ENCODE results near the gene NRXN3.

NRXN3 gene

DNA sequence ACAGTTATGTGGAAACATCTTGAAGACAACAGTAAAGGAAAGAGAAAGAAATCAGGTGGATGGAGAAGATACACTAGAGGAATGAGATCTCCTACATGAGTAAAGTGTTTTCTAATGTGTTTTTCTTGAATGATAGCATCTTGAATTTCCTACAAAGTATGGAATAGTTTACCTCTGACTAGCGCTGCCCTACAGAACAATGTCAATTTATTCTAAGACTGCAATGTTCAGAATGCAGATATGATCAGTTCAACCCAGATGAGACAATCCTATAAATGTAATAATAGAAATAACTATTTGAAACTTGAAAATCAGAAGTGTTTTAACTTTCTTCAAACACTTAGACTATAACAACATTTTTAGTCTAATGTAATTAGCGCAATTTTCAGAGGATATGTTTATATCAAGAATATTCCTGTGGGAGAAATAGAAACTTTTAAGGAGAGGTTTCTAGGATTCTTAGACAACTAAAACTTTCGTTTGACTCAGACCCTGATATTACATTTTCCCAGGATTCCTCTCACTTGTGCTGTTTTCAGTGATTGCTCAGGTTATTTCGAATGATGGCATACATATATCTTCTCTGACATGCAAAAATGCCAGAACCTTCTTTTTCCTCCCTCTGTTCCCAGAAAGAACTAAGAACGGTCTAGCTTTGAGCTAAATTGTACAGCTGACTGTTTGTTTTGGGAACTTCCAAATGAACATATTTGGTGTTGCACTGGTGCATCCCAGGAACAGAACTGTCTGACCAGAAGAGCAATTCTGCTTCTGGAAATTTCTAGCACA lies 1023.7 kb downstream of the NRXN3 start:
- no peaks in the 10 kb centered on the region for H3K9me2 ChIP-seq (replicated peaks; ENCODE audit: insufficient read depth, low read length)
- no peaks in the 10 kb centered on the region for H3K9me3 ChIP-seq (ENCODE audit: insufficient read depth, low read length)
- no peak overlapping the region for H3K4me3 ChIP-seq (ENCODE audit: insufficient read depth, low read length, poor library complexity, severe bottlenecking)
- H3K9ac ChIP-seq (ENCODE audit: low read length): no peak overlapping the region
- H3K79me2 ChIP-seq (ENCODE audit: insufficient read depth, low read length): no peaks in the 10 kb centered on the region
- no peaks in the 10 kb centered on the region for H4K20me1 ChIP-seq (ENCODE audit: low read depth, low read length)
- H3K27me3 ChIP-seq (ENCODE audit: low read length): no peaks in the 10 kb centered on the region
- TF ChIP-seq, protein P1, sequence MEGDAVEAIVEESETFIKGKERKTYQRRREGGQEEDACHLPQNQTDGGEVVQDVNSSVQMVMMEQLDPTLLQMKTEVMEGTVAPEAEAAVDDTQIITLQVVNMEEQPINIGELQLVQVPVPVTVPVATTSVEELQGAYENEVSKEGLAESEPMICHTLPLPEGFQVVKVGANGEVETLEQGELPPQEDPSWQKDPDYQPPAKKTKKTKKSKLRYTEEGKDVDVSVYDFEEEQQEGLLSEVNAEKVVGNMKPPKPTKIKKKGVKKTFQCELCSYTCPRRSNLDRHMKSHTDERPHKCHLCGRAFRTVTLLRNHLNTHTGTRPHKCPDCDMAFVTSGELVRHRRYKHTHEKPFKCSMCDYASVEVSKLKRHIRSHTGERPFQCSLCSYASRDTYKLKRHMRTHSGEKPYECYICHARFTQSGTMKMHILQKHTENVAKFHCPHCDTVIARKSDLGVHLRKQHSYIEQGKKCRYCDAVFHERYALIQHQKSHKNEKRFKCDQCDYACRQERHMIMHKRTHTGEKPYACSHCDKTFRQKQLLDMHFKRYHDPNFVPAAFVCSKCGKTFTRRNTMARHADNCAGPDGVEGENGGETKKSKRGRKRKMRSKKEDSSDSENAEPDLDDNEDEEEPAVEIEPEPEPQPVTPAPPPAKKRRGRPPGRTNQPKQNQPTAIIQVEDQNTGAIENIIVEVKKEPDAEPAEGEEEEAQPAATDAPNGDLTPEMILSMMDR (IDR thresholded peaks at IDR 0.05; ENCODE audit: insufficient read depth, low read length, poor library complexity, severe bottlenecking): no peak
- no peak for TF ChIP-seq EZH2phosphoT487 (conservative IDR thresholded peaks at IDR 0.05; ENCODE audit: low read length)
- H3K36me3 ChIP-seq (ENCODE audit: low read length): no peaks in the 10 kb centered on the region
- H3K27ac ChIP-seq (ENCODE audit: low read depth, low read length): no peak overlapping the region
- H2AFZ ChIP-seq (ENCODE audit: low read depth, low read length, severe bottlenecking): no peak overlapping the region
- H3F3A ChIP-seq (ENCODE audit: insufficient read depth): no peaks in the 10 kb centered on the region
- no peak overlapping the region for H3K4me2 ChIP-seq (ENCODE audit: low read depth, low read length, poor library complexity, severe bottlenecking)

DNA sequence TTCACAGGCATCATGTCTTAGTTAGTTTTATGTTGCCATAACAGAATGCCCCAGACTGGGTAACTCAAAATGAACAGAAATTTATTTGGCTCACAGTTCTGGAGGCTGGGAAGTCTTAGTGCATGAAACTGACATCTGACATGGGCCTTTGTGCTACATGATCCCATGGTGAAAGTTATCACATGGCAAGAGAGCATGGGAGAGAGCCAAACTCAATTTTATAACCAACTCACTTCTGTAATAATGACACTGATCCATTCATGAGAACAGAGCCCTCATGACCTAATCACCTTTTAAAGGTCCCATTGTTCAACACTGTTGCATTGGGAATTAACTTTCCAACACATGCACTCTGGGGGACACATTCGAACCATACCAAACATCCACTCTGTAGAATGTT lies 1026.0 kb downstream of the NRXN3 start:
- Histone ChIP-seq H3K9ac (ENCODE audit: low read length) (no peak overlapping the region), H3F3A (ENCODE audit: insufficient read depth) (no peaks in the 10 kb centered on the region), H3K27me3 (ENCODE audit: low read length) (no peaks in the 10 kb centered on the region), H3K9me2 (replicated peaks; ENCODE audit: insufficient read depth, low read length) (no peaks in the 10 kb centered on the region), H2AFZ (ENCODE audit: low read depth, low read length, severe bottlenecking) (no peak overlapping the region), H4K20me1 (ENCODE audit: low read depth, low read length) (no peaks in the 10 kb centered on the region), H3K4me2 (ENCODE audit: low read depth, low read length, poor library complexity, severe bottlenecking) (no peak overlapping the region), H3K27ac (ENCODE audit: low read depth, low read length) (no peak overlapping the region), H3K4me3 (ENCODE audit: insufficient read depth, low read length, poor library complexity, severe bottlenecking) (no peak overlapping the region), H3K36me3 (ENCODE audit: low read length) (no peaks in the 10 kb centered on the region), H3K79me2 (ENCODE audit: insufficient read depth, low read length) (no peaks in the 10 kb centered on the region), H3K9me3 (ENCODE audit: insufficient read depth, low read length) (no peaks in the 10 kb centered on the region)
- TF ChIP-seq, protein P1 (IDR thresholded peaks at IDR 0.05; ENCODE audit: insufficient read depth, low read length, poor library complexity, severe bottlenecking): no peak

DNA sequence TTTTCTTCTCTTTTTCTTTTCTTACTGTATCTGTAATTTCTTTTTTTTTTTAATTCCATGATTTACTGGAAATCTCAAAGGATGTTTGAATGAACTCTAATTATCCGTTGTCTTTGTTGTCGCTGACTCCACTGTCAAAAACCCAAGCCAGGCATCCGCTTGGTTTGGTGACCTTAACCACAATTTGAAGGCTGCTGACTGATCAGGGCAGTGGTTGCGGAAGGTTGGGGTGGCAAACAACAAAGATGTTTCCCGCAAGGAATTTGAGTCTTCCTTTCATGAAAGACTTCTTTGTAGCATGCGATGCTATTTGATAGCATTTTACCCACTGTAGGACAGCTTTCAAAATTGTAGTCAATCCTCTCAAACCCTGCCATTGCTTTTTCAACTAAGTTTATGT lies 1027.3 kb downstream of the NRXN3 start:
- Histone ChIP-seq H3K4me2 (ENCODE audit: low read depth, low read length, poor library complexity, severe bottlenecking) (no peak overlapping the region), H3K27ac (ENCODE audit: low read depth, low read length) (no peak overlapping the region), H3K79me2 (ENCODE audit: insufficient read depth, low read length) (no peaks in the 10 kb centered on the region), H3K9me2 (replicated peaks; ENCODE audit: insufficient read depth, low read length) (no peaks in the 10 kb centered on the region), H3F3A (ENCODE audit: insufficient read depth) (no peaks in the 10 kb centered on the region), H3K36me3 (ENCODE audit: low read length) (no peaks in the 10 kb centered on the region), H3K4me3 (ENCODE audit: insufficient read depth, low read length, poor library complexity, severe bottlenecking) (no peak overlapping the region), H2AFZ (ENCODE audit: low read depth, low read length, severe bottlenecking) (no peak overlapping the region), H3K9me3 (ENCODE audit: insufficient read depth, low read length) (no peaks in the 10 kb centered on the region), H3K27me3 (ENCODE audit: low read length) (no peaks in the 10 kb centered on the region), H4K20me1 (ENCODE audit: low read depth, low read length) (no peaks in the 10 kb centered on the region), H3K9ac (ENCODE audit: low read length) (no peak overlapping the region)
- no peak for TF ChIP-seq EZH2phosphoT487 (conservative IDR thresholded peaks at IDR 0.05; ENCODE audit: low read length)
- TF ChIP-seq, protein P1 (IDR thresholded peaks at IDR 0.05; ENCODE audit: insufficient read depth, low read length, poor library complexity, severe bottlenecking): no peak
